HG03066 (cell line): ENCODE measurements around the gene C17orf67.

Experiments used
- ATAC-seq: cut with Tn5 transposase; IDR thresholded peaks from one replicate; pipeline ENCODE4 v1.9.1; 2021; ENCODE audit warnings: low read depth; ENCODE audit not compliant: unreplicated experiment

The C17orf67 gene

DNA sequence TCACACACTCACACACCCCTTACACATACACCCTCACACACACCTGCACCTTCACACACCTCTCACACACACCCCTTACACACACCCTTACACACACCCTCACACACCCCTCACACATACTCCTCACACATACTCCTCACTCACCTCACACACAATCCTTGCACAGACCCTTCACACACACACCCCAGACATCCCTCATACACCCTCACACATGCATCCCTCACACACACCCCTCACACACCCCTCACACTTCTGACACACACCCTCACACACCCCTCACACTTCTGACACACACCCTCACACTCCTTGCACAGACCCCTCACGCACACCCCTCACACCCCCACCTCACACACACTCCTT lies 23.9 kb downstream of the C17orf67 start:
- no peak for ATAC-seq

DNA sequence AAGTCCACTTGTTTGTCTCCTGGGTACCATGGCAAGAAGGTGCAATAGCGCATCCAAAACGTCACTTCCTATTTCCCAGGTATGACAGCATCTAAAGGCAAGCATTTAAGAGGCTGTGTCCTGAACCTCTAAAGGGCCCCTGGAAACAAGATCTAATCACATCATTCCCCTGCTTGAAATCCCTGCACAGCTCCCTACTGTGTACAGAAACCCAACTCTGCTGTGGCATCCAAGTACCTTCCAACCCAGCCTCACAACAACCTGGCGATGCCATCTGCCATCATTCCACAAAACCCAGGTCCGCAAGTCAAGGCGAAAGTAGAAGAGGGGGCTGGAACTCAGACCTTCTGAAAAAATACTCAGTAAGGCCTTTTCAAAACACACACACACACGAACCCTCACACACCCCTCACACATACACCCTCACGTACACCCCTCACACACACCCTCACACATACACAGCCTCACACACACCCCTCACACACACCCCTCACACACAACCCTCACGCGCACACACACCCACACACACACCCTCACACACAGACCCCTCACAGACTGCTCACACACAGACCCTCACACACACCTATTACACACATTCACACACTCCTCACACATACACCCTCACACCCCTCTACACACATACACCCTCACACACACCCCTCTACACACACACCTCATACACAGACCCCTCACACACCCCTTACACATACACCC lies 24.5 kb downstream of the C17orf67 start:
- no peak for ATAC-seq

GRCh38 chr17:56808503-56808902 lies 25.2 kb downstream of the C17orf67 start:
- ATAC-seq = no peak

DNA sequence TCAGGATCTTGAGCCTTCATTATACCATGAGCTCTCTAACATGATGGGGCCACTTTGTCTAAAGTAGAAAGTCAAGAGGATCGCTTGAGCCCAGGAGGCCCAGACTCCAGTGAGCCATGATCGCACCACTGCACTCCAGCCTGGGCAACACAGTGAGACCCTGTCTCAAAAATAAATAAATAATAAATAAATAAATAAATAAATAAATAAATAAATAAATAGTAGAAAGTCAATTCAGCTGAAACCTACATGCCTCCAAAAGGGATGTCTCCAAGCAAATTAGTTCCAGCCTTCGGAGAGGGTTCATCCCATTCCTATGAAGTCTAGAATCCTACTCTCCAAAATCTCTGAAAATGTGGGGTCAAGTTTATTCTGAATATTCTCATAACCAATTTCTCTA lies 26.0 kb downstream of the C17orf67 start:
- ATAC-seq = no peak

GRCh38 chr17:56806949-56807348 lies 26.8 kb downstream of the C17orf67 start:
- no peak for ATAC-seq

- ATAC-seq = no peak
These were observed 29.3 kb downstream of the C17orf67 start for GRCh38 chr17:56804454-56804853.

DNA sequence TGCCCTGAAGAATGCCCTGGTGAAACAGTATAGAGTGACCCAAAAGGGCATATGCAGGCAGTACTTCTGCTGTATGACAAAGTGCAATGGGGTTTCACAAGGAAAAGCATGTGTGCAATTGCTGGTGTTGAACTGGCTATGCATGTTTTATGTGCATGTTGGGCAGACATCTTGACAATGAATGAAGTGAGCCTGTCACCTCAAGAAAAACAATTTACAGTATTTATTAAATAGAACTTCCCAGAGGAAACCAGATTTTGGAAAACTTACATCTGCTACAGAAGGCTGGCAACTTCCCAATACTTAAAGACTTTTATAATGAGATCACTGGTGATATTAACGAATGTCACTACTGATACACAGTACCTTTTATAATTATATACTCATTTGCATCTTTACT lies 30.6 kb downstream of the C17orf67 start:
- no peak for ATAC-seq

DNA sequence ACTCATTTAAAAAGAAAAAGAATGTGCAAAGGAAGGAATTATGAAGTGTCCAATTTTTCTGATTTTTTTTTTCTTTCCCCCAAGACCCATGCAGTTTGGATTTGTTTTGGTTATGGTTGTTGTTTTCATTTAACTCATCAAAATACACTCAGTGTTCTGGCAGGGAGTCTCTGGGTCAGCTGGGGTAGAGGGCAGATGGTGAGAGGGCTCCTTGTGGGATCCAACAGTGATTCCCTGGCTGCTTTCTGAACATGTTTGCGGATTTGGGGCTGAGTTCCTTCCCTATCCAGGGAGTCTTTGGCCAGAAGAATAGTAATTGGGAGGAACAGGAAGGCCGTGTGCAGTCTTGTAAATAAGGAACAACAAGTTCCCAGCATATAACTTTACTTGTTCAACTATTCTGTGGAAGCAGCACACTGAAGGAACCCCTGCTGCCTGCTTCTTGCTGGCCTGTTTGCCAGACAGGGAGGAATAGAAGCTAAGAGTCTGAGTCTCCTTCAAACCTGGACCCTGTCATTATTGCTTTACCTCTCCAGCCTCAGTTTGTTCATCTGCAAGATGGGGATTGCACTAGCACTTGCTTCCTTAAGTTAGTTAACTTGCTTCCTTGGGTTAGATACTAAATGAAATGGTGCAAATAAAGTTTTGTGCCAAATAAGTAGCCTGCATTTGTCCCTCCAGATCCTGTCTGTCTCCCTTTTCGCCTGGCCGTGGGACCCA lies 32.1 kb downstream of the C17orf67 start:
- no peak for ATAC-seq

GRCh38 chr17:56798916-56799315 lies 34.8 kb downstream of the C17orf67 start:
- no peak for ATAC-seq

DNA sequence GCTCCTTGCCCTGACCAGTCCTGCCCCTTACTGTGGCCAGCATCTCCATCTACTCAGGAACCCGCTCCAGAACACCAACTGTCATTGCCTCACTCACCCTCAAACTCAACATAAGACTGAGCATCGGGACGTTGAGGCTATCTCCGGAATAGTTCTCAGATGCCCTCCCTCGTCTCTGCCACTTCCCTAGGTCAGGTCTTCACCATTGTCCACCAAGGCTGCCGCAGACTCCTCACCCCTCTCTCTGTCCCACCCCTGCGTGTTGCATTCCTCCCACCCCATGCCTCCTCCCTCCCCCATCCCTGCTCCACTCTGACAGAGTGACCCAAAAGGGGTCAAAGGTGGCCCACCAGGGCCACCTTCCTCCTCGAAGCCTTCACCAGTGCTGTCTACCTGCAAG lies 37.2 kb downstream of the C17orf67 start:
- ATAC-seq = no peak

GRCh38 chr17:56795221-56795865 lies 38.4 kb downstream of the C17orf67 start:
- ATAC-seq = no peak

DNA sequence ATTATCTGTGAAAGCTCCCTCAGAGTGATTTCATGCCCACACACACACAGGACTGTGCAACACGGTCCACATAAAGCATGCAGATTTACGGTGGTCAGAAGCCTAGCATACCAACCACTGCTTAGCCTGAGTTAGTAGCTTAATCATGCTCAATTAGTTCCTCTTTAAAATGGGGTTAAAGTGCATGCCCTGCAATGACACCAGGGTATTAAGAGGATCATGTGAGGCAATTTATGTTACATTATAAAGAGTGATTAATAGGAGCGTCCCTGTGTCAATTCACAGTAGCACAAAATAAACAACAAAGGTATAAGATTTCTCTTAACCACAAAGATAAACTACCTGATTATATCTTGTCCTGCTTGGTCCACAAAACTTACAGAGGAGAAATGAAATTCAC lies 39.8 kb downstream of the C17orf67 start:
- ATAC-seq = no peak

- ATAC-seq = no peak
These were observed 40.2 kb downstream of the C17orf67 start for GRCh38 chr17:56793531-56793930.

- ATAC-seq = no peak
These were observed 41.5 kb downstream of the C17orf67 start for GRCh38 chr17:56792267-56792666.

GRCh38 chr17:56786989-56787482 lies 46.7 kb downstream of the C17orf67 start:
- peak; percentile 63 for ATAC-seq

GRCh38 chr17:56785997-56786680 lies 47.6 kb downstream of the C17orf67 start:
- ATAC-seq = no peak

DNA sequence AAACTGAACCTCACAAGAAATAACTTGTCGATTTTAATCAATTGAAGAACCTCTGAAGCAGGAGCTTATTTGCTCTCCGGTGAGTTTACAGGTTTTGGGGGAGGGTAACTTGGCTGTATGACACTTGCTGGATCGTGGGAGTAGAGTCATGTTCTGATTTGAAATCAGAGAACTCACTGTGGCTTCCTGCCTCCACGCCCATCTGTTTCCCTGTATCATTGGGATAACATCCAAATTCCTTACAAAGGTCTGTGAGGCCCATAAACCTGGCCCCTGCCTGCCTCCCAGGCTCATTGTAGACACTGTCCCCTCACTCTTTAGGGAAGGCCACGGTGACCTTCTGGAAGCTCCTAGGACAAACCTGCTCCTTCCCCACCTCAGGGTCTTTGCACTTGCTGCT lies 48.3 kb downstream of the C17orf67 start:
- ATAC-seq = no peak

- ATAC-seq = no peak
These were observed 51.4 kb downstream of the C17orf67 start for GRCh38 chr17:56782338-56782737.

DNA sequence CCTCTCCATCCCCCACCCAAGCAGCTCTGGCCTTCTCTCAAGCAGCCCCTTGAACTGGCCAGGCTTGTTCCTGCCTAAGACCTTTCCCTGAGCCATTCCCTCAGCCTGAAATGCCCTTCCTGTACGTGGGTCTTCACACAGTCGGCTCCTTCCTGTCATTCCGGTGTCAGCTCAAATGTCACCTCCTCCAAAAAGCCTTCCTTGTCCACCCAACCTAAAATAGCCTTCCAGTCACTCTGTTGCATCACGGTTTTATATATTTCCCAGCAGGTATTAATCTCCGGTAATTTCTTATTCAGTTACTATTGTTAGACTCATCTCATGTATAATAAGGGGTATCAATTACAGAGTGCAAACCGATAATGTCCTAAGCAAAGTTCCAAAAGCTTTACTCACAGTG lies 51.8 kb downstream of the C17orf67 start:
- ATAC-seq = no peak

- ATAC-seq = peak; percentile 93
These were observed 53.6 kb downstream of the C17orf67 start for GRCh38 chr17:56779898-56780777.
